Measurements from ENCODE around the gene BCL6B. TPM values are rescaled to one million over a fixed set of nuclear protein-coding genes. Genes with fewer than 3 reads are reported as not detected.

Gene BCL6B
- total and polyA plus RNA-seq, 10 of the 15 experiments (the other 5 are each of a cell fraction or from before 2014, with no cell fraction given), result 0.06 to 0.85 (median 0.11) TPM; not detected in 1

DNA sequence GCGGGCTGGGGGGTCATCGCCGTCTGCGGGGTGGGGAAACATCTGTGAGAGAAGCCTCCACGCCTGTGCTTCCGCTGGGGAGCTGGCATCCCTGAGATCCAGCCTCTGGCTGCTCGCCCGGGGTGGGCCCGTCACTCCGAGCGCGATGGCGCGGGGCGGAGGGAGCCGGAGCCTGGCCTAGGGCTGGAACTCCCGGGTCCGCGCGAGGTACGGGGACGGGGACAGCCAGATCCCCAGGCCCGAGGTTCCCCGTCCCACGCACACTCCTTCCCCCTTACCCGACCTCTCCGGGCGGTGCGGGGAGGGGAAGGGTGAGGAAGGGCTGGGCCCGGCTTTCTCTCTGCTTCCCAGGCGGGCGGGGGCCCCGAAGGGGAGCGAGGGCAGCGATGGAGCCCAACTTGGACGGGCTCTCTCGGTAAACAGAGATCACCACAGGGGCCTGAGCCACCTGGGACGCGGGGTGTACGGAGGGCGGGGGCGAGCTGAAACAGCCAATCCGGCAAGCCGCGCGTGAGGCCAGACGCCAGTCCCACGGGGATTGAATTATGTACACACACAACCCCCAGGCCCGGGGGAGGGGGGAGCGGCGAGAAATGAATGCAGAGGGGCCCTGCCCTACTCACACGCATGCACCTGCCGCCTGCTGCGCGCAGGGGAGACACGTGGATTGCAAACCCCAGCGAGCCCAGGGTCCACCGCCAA, 20.8 kb downstream of the BCL6B start, which contains the start of gene SLC16A11:
TSS of gene SLC16A11 (minus strand) at position 596 of the 702 bp plus-strand sequence. CDS start at position 17, 579 bp downstream.
- peak within 1 kb of the TSS; percentile 82 for H3K4me2 ChIP-seq (ENCODE audit: control insufficient read depth, insufficient read depth)
- peak; percentile 41; the same call in 1 of the 2 replicates for TF ChIP-seq CREM (IDR thresholded peaks at IDR 0.05; ENCODE audit: low read depth)
- no peak for TF ChIP-seq ZNF274 (IDR thresholded peaks at IDR 0.05; ENCODE audit: insufficient read depth, insufficient read length)
- TF ChIP-seq POU2F2 (IDR thresholded peaks at IDR 0.05; ENCODE audit: borderline replicate concordance, low read depth, low read length), result peak; percentile 23; the same call in 1 of the 3 replicates
- no peak for TF ChIP-seq KAT2A (conservative IDR thresholded peaks at IDR 0.05; ENCODE audit: control insufficient read depth, low read depth, low read length)
- peak; percentile 97 for TF ChIP-seq MEF2B (IDR thresholded peaks at IDR 0.05; ENCODE audit: partially characterized antibody, poor library complexity, severe bottlenecking)
- TF ChIP-seq RB1 (IDR thresholded peaks at IDR 0.05; ENCODE audit: borderline replicate concordance), result peak; percentile 31; the same call in 1 of the 2 replicates
- TF ChIP-seq, protein P1, sequence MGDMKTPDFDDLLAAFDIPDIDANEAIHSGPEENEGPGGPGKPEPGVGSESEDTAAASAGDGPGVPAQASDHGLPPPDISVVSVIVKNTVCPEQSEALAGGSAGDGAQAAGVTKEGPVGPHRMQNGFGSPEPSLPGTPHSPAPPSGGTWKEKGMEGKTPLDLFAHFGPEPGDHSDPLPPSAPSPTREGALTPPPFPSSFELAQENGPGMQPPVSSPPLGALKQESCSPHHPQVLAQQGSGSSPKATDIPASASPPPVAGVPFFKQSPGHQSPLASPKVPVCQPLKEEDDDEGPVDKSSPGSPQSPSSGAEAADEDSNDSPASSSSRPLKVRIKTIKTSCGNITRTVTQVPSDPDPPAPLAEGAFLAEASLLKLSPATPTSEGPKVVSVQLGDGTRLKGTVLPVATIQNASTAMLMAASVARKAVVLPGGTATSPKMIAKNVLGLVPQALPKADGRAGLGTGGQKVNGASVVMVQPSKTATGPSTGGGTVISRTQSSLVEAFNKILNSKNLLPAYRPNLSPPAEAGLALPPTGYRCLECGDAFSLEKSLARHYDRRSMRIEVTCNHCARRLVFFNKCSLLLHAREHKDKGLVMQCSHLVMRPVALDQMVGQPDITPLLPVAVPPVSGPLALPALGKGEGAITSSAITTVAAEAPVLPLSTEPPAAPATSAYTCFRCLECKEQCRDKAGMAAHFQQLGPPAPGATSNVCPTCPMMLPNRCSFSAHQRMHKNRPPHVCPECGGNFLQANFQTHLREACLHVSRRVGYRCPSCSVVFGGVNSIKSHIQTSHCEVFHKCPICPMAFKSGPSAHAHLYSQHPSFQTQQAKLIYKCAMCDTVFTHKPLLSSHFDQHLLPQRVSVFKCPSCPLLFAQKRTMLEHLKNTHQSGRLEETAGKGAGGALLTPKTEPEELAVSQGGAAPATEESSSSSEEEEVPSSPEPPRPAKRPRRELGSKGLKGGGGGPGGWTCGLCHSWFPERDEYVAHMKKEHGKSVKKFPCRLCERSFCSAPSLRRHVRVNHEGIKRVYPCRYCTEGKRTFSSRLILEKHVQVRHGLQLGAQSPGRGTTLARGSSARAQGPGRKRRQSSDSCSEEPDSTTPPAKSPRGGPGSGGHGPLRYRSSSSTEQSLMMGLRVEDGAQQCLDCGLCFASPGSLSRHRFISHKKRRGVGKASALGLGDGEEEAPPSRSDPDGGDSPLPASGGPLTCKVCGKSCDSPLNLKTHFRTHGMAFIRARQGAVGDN (IDR thresholded peaks at IDR 0.05), result peak; percentile 74
- TF ChIP-seq, protein P2, sequence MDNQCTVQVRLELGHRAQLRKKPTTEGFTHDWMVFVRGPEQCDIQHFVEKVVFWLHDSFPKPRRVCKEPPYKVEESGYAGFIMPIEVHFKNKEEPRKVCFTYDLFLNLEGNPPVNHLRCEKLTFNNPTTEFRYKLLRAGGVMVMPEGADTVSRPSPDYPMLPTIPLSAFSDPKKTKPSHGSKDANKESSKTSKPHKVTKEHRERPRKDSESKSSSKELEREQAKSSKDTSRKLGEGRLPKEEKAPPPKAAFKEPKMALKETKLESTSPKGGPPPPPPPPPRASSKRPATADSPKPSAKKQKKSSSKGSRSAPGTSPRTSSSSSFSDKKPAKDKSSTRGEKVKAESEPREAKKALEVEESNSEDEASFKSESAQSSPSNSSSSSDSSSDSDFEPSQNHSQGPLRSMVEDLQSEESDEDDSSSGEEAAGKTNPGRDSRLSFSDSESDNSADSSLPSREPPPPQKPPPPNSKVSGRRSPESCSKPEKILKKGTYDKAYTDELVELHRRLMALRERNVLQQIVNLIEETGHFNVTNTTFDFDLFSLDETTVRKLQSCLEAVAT (IDR thresholded peaks at IDR 0.05), result peak; percentile 21; the same call in 1 of the 2 replicates
- no peak for TF ChIP-seq RCOR1 (conservative IDR thresholded peaks at IDR 0.05; ENCODE audit: low read depth, low read length)
- no peak for TF ChIP-seq RFX5 (IDR thresholded peaks at IDR 0.05; ENCODE audit: low read depth, low read length)
- no peak for TF ChIP-seq SRF (IDR thresholded peaks at IDR 0.05; ENCODE audit: low read depth in 2 of 2, low read length in 2 of 2)
- TF ChIP-seq HDAC2 (IDR thresholded peaks at IDR 0.05), result no peak
- no peak for TF ChIP-seq TAF1 (IDR thresholded peaks at IDR 0.05; ENCODE audit: borderline replicate concordance, low read depth, low read length)
- peak; percentile 75 to 92; a peak in 3 of 4 replicates for TF ChIP-seq BHLHE40 (IDR thresholded peaks at IDR 0.05; ENCODE audit: borderline replicate concordance in 1 of 2, low read depth in 2 of 2, low read length in 1 of 2)
- TF ChIP-seq JUNB (IDR thresholded peaks at IDR 0.05), result no peak

More for the DNA sequence above, 20.8 kb downstream of the BCL6B start, which contains the start of gene SLC16A11:
- POLR2A ChIA-PET, result interaction anchor here (0.6 to 1.0 kb wide), 3 partner anchors 29 to 355 kb away, joined by 4 read pairs; a partner anchor contains a TSS
- SMC1A ChIA-PET (ENCODE audit: uncharacterized antibody, unreplicated experiment), result interaction anchor here (1.0 to 13.6 kb wide), 2 partner anchors 8 to 93 kb away, joined by 3 to 356 read pairs; partner anchors contain the start of gene SLC16A13
- Histone ChIP-seq H3K36me3 (ENCODE audit: control insufficient read depth in 2 of 2, insufficient read depth in 2 of 2, low read length in 1 of 2) (no peaks in the 10 kb centered on the region), H2AFZ (ENCODE audit: control insufficient read depth, low read depth, low read length) (peak within 1 kb of the TSS; percentile 53), H3K4me1 (ENCODE audit: control insufficient read depth, insufficient read depth, low read length) (peaks cover 27% of the 10 kb centered on the region), H3K27ac (ENCODE audit: control insufficient read depth, insufficient read depth) (no peak within 1 kb of the TSS), H3K79me2 (ENCODE audit: control insufficient read depth, insufficient read depth, low read length) (no peaks in the 10 kb centered on the region), H4K20me1 (ENCODE audit: control insufficient read depth, insufficient read depth) (no peaks in the 10 kb centered on the region), H3K27me3 (replicated peaks in 1 of 2; ENCODE audit: control insufficient read depth in 2 of 2, insufficient read depth in 2 of 2, low read length in 1 of 2) (peaks cover 0 to 2% of the 10 kb centered on the region in 2 experiments; a peak in 2 of 4 replicates), H3K9me3 (replicated peaks; ENCODE audit: control insufficient read depth, insufficient read depth, low read length) (no peaks in the 10 kb centered on the region), H3K9ac (ENCODE audit: control insufficient read depth, insufficient read depth, low read length) (0 out of 2 replicates have a peak within 1 kb of the TSS, but pooled peaks have one; percentile 16), H3K4me3 (peak within 1 kb of the TSS; percentile 48; the same call in 1 of the 2 replicates)
- FAIRE-seq, result no peak
- intact Hi-C loops (cut with micrococcal nuclease; ENCODE audit: unreplicated experiment), result loop anchor here (2.0 to 10.0 kb wide), 2 partner anchors 253 to 391 kb away; partner anchors contain the start of genes FGF11 and TMEM102
- ATAC-seq, result peak; percentile 28
- CTCF ChIA-PET, result interaction anchor here (1.2 to 21.9 kb wide), 3 partner anchors 7 to 94 kb away, joined by 4 to 590 read pairs (median 36); partner anchors contain the start of gene SLC16A13
- WGBS (ENCODE audit: insufficient coverage, insufficient replicate concordance, low lambda C conversion rate, missing lambda C conversion rate), result 5% methylated on average over 57 of the region's 58 CpGs
- in situ Hi-C loops (cut with MboI), result loop anchor here (5.0 to 25.0 kb wide), 2 partner anchors 254 to 519 kb away; partner anchors contain the start of genes SENP3 and TNFSF13
- RAD21 ChIA-PET (ENCODE audit: unreplicated experiment), result interaction anchor here (0.7 to 10.0 kb wide), 5 partner anchors 8 to 253 kb away, joined by 3 to 269 read pairs (median 6); partner anchors contain the start of genes BCL6B and SLC16A13
- BruUV-seq (replicated peaks), result no TSS peak
- no peak for DNase-seq (ENCODE audit: low read depth, low spot score)

Data from GM12878 (cell line).